HepG2 (cell line): Measurements from ENCODE around the gene GRB10.

Experiments used
- CTCF ChIP-seq: sonication (generic); formaldehyde crosslinking; IDR thresholded peaks from 2 replicates; pipeline ENCODE4 v1.5.0; 2020; ENCODE audit warnings: mild to moderate bottlenecking, missing genetic modification reagents, moderate library complexity
- DNMT3B ChIP-seq: conservative IDR thresholded peaks from 2 replicates; pipeline ENCODE4 v1.6.1; 2016; ENCODE audit warnings: missing biosample characterization, control low read depth
- FOXA3 ChIP-seq: IDR thresholded peaks from 2 replicates; pipeline ENCODE4 v1.6.1; 2016; ENCODE audit warnings: missing genetic modification reagents, missing compliant biosample characterization
- HMG20B ChIP-seq: conservative IDR thresholded peaks from 2 replicates; pipeline ENCODE4 v1.6.1; 2016; ENCODE audit warnings: missing genetic modification reagents, missing compliant biosample characterization
- KDM5A ChIP-seq: fragments of 200-600 bp; sonication (generic); IDR thresholded peaks from 2 replicates; pipeline ENCODE4 v1.7.0; 2018; ENCODE audit warnings: antibody characterized with exemption, mild to moderate bottlenecking, low read length, borderline replicate concordance
- NFIC ChIP-seq: IDR thresholded peaks from 2 replicates; pipeline ENCODE4 v1.6.1; 2012; ENCODE audit warnings: mild to moderate bottlenecking, low read length, inconsistent platforms
- RAD21 ChIP-seq: fragments of 450-650 bp; formaldehyde crosslinking; IDR thresholded peaks from 2 replicates; pipeline ENCODE4 v1.5.0; 2020; ENCODE audit warnings: mild to moderate bottlenecking
- ZNF232 ChIP-seq: sonication (generic); formaldehyde crosslinking; IDR thresholded peaks from 2 replicates; pipeline ENCODE4 v1.4.0; 2020; ENCODE audit warnings: missing genetic modification reagents, borderline replicate concordance
- TF ChIP-seq, protein P1 (sequence below): sonication (generic); formaldehyde crosslinking; IDR thresholded peaks from 2 replicates; pipeline ENCODE4 v1.4.0; 2020; ENCODE audit warnings: missing genetic modification reagents, borderline replicate concordance

GRCh38 chr7:50650057-50650664 is 132.5 kb downstream of the GRB10 start:
- TF ChIP-seq, protein P1, sequence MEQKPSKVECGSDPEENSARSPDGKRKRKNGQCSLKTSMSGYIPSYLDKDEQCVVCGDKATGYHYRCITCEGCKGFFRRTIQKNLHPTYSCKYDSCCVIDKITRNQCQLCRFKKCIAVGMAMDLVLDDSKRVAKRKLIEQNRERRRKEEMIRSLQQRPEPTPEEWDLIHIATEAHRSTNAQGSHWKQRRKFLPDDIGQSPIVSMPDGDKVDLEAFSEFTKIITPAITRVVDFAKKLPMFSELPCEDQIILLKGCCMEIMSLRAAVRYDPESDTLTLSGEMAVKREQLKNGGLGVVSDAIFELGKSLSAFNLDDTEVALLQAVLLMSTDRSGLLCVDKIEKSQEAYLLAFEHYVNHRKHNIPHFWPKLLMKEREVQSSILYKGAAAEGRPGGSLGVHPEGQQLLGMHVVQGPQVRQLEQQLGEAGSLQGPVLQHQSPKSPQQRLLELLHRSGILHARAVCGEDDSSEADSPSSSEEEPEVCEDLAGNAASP (CRISPR knock-in tag), result no peak
- TF ChIP-seq HMG20B (CRISPR knock-in tag), result no peak
- no peak for TF ChIP-seq DNMT3B (CRISPR knock-in tag)
- TF ChIP-seq NFIC, result no peak
- no peak for TF ChIP-seq FOXA3 (CRISPR knock-in tag)
- TF ChIP-seq CTCF (CRISPR knock-in tag), result no peak
- no peak for TF ChIP-seq RAD21
- no peak for TF ChIP-seq KDM5A
- no peak for TF ChIP-seq ZNF232 (CRISPR knock-in tag)
